ENCODE results near the gene LPIN1. TPM values are rescaled to one million over a fixed set of nuclear protein-coding genes. Genes with fewer than 3 reads are reported as not detected.
"Not testable (repeated sequence)": the region's sequence is repeated elsewhere in the genome, so short reads cannot be mapped to it uniquely, and the experiment has no call there.

Gene LPIN1
- total RNA-seq, 3 donors from 2014 or later: 78.6 to 106 (median 82.6) TPM

DNA sequence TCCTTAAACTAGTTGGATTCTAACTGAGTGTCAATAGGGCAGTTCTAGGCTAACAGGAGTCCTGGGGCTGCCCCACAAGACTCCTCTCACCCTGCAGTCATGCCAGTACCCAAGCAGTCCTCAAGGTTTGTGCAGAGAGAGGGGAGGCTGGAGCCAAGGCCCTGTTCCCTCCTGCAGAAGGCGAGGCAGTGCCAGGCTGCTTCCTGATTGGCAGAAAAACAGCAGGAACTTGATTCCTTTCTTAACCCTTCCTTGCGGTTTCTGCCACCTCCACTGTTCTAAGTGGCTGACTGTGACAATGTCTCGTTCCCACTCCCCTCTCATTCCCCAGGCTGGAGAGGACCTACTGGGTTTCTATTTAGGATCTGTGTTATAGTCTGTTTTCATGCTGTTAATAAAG is 75.3 kb downstream of the LPIN1 start:
- intact Hi-C loops (cut with DNase I; ENCODE audit: low total_unique reads): loop anchor here (2.0 kb wide), 1 partner anchor 61 kb away; no protein-coding TSS in a partner anchor
- Histone ChIP-seq H3K36me3 (no peaks in the 10 kb centered on the region), H3K27me3 (no peaks in the 10 kb centered on the region), H3K27ac (no peak overlapping the region), H3K9me3 (no peaks in the 10 kb centered on the region), H3K4me1 (no peaks in the 10 kb centered on the region), H3K4me3 (no peak overlapping the region)
- TF ChIP-seq POLR2A (IDR thresholded peaks at IDR 0.05) (no peak), POLR2AphosphoS5 (IDR thresholded peaks at IDR 0.05) (no peak)
- TF ChIP-seq, protein P1, sequence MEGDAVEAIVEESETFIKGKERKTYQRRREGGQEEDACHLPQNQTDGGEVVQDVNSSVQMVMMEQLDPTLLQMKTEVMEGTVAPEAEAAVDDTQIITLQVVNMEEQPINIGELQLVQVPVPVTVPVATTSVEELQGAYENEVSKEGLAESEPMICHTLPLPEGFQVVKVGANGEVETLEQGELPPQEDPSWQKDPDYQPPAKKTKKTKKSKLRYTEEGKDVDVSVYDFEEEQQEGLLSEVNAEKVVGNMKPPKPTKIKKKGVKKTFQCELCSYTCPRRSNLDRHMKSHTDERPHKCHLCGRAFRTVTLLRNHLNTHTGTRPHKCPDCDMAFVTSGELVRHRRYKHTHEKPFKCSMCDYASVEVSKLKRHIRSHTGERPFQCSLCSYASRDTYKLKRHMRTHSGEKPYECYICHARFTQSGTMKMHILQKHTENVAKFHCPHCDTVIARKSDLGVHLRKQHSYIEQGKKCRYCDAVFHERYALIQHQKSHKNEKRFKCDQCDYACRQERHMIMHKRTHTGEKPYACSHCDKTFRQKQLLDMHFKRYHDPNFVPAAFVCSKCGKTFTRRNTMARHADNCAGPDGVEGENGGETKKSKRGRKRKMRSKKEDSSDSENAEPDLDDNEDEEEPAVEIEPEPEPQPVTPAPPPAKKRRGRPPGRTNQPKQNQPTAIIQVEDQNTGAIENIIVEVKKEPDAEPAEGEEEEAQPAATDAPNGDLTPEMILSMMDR (IDR thresholded peaks at IDR 0.05): no peak
- no peak for DNase-seq (ENCODE audit: low spot score in 2 of 2)

DNA sequence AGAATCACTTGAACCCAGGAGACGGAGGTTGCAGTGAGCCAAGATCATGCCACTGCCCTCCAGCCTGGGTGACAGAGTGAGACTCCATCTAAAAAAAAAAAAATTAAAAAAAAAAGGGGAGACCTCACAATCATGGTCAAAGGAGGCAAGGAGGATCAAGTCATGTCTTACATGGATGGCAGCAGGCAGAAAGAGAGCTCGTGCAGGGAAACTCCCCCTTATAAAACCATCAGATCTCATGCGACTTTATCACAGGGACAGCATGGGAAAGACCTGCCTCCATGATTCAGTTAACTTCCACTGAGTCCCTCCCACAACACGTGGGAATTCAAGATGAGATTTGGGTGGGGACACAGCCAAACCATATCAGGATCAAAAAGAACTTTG is 75.9 kb downstream of the LPIN1 start:
- H3K36me3 ChIP-seq; H3K9me3 ChIP-seq; intact Hi-C loops (cut with DNase I; ENCODE audit: low total_unique reads); H3K4me1 ChIP-seq; H3K4me3 ChIP-seq; H3K27ac ChIP-seq; H3K27me3 ChIP-seq; DNase-seq (ENCODE audit: low spot score in 2 of 2): not testable (repeated sequence)

DNA sequence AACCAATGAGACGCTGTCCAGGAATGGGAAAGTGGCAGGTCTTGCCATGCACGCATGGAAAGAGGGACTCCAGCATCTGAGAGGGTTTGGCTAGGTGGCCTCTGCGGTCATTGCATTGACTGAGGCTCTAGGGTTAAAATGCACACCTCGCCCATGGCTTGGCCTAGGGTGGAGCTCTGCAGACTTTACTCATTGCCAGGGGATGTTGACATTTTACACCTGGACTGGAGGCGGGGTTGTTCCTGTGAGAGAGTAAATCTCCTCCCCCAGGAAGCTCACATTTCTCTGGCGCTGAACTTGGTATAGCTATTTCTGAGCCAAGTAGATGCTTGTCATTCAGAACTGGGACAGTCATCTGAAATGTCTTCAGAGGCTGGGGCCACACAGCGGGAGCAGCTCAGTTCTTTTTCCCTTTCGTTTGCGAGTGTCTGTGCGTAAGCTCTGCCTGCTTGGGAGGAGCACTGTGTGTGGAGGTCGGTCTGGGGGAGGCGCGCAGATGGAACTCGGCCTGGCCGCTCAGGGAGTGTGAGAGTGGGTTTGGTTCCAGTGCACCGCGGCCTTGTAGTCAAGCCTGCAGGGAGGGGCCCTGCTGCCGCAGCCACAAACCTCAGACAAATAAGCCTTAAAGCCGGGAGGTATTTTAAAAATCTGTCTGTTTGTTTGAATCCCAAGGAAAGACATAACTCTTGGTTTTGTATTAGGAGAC is 76.5 kb downstream of the LPIN1 start:
- no peak overlapping the region for H3K4me3 ChIP-seq
- H3K27ac ChIP-seq: no peak overlapping the region
- no peaks in the 10 kb centered on the region for H3K9me3 ChIP-seq
- no peaks in the 10 kb centered on the region for H3K27me3 ChIP-seq
- intact Hi-C loops (cut with DNase I; ENCODE audit: low total_unique reads): no loop called here
- TF ChIP-seq, protein P1 (IDR thresholded peaks at IDR 0.05): no peak
- TF ChIP-seq POLR2A (IDR thresholded peaks at IDR 0.05) (no peak), POLR2AphosphoS5 (IDR thresholded peaks at IDR 0.05) (no peak)
- no peak for DNase-seq (ENCODE audit: low spot score in 2 of 2)
- H3K36me3 ChIP-seq: no peaks in the 10 kb centered on the region
- H3K4me1 ChIP-seq: no peaks in the 10 kb centered on the region

DNA sequence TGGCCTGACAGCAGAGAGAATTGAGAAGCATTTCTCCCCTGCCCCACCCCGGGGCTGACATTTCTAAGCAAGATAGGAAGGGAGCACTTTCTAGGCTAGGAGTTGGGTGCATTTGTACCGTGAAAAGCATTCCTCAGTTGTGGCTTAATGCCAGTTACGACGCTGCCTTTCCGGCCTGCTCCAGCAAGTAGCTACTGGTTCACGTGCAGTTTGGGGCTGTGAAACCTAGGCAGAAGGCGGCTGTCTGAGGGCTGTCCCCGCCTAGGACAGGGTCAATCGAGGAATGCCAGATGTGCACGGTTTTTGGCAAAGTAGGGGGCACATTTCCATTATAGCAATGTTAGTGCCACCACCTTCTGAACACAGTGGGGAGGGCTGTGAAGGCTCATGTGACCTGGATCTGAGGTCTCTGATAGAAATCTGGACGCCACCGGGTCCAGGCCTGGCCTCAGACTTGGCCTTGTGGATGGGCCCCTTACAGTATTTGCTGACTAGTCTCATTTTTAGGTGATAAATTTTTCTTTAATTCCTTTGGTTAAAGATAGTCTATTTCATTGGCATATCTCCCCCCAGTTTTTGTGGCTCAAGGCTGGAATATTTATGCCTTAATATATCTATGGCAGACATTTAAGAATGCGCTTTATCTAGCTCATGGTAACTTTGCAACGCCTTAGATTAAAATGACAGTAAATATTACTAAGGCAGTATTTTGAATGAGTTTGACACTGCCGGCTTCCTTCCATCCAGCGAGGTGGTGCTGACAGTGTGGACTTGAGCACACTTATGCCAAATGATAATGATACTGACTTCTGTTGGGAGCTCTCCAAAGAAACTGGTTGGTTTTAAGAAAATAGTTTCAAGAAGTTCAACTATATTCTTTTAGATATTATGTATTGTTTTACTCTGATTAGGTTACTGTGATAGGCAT is 78.7 kb downstream of the LPIN1 start:
- H3K36me3 ChIP-seq: no peaks in the 10 kb centered on the region
- no peak for DNase-seq (ENCODE audit: low spot score in 2 of 2)
- intact Hi-C loops (cut with DNase I; ENCODE audit: low total_unique reads): no loop called here
- no peaks in the 10 kb centered on the region for H3K27me3 ChIP-seq
- H3K4me3 ChIP-seq: no peak overlapping the region
- TF ChIP-seq, protein P1 (IDR thresholded peaks at IDR 0.05): no peak
- TF ChIP-seq POLR2A (IDR thresholded peaks at IDR 0.05) (no peak), POLR2AphosphoS5 (IDR thresholded peaks at IDR 0.05) (no peak)
- no peaks in the 10 kb centered on the region for H3K4me1 ChIP-seq
- H3K27ac ChIP-seq: no peak overlapping the region
- no peaks in the 10 kb centered on the region for H3K9me3 ChIP-seq

DNA sequence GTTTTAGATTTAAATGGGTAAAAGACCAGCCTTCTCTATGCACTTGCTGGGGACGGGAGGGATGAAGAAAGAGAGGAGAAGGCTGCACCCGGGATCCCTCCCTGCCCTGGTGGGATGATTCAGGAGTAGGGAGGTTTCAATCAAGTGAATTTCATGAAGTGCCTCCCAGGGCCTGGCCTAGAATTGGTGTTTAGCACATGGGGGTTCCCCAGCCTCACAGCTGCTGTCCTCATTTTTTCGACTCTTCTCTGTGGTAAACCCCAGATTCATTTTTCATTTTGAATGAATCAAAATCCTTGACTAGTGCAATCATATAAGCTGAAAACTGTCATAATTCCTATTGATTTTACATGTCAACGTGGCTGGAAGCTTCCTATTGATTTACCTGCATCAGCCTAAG is 81.1 kb downstream of the LPIN1 start:
- Histone ChIP-seq H3K4me3 (no peak overlapping the region), H3K27ac (no peak overlapping the region), H3K9me3 (no peaks in the 10 kb centered on the region), H3K4me1 (peaks cover 0 to 6% of the 10 kb centered on the region in 2 donors), H3K27me3 (no peaks in the 10 kb centered on the region), H3K36me3 (no peaks in the 10 kb centered on the region)
- no peak for DNase-seq (ENCODE audit: low spot score in 2 of 2)
- intact Hi-C loops (cut with DNase I; ENCODE audit: low total_unique reads): no loop called here
- TF ChIP-seq POLR2AphosphoS5 (IDR thresholded peaks at IDR 0.05) (no peak), POLR2A (IDR thresholded peaks at IDR 0.05) (no peak)
- TF ChIP-seq, protein P1 (IDR thresholded peaks at IDR 0.05): no peak

Data from breast epithelium (tissue), 4 donors.